Peyer's patch (tissue), 4 donors: ENCODE data around the gene PIGN. TPM values are rescaled to one million over a fixed set of nuclear protein-coding genes. Genes with fewer than 3 reads are reported as not detected.

ENCODE experiments used
- DNase-seq, 3 donors: peaks; one replicate each; pipeline ENCODE4 v3.0.0-alpha.2; 2017 to 2019
- H3K27ac ChIP-seq, 4 donors: fragments of 200-600 bp; sonication (generic); one replicate each; pipeline ENCODE4 v1.5.1; 2016 to 2019
- H3K27me3 ChIP-seq, 2 donors: fragments of 200-600 bp; sonication (generic); one replicate each; pipeline ENCODE4 v1.5.1; 2019
- H3K36me3 ChIP-seq, 3 donors: fragments of 200-600 bp; sonication (generic); one replicate each; pipeline ENCODE4 v1.5.1; 2016 to 2019
- H3K4me1 ChIP-seq, 4 donors: fragments of 200-600 bp; sonication (generic); one replicate each; pipeline ENCODE4 v1.5.1; 2016 to 2019
- H3K4me3 ChIP-seq, 4 donors: fragments of 200-600 bp; sonication (generic); 1 replicate in 3 of 4; 2 replicates in 1 of 4; pipeline ENCODE4 v1.5.1; 2016 to 2019; ENCODE audit warnings: mild to moderate bottlenecking in 1 of 4
- H3K9me3 ChIP-seq, 4 donors: fragments of 200-600 bp; sonication (generic); one replicate each; pipeline ENCODE4 v1.5.1; 2016 to 2019; ENCODE audit warnings: mild to moderate bottlenecking in 1 of 4
- CTCF ChIP-seq, 6 experiments: fragments of 450-650 bp in 4 of 6; fragments of 200-600 bp in 2 of 6; sonication (generic) in 1 of 6; IDR thresholded peaks; one replicate each; pipeline ENCODE4 v1.5.1; 2017 to 2019; ENCODE audit warnings: antibody characterized with exemption in 6 of 6, mild to moderate bottlenecking in 3 of 6, moderate library complexity in 1 of 6
- POLR2A ChIP-seq, 2 donors: fragments of 450-650 bp; IDR thresholded peaks; one replicate each; pipeline ENCODE4 v1.5.1; 2017; ENCODE audit warnings: antibody characterized with exemption in 2 of 2, mild to moderate bottlenecking in 2 of 2, moderate library complexity in 2 of 2
- total RNA-seq, 4 donors: library from RNA; depleted of rRNA; stranded (reverse); fragments of >200 nt; gene quantifications; one replicate each; pipeline ENCODE4 v1.1.0, GENCODE V29; 2016

Gene PIGN
- total RNA-seq, 4 donors from 2014 or later: 35.4 to 49.2 (median 42.3) TPM

- Histone ChIP-seq H3K27ac (no peak overlapping the region), H3K27me3 (no peaks in the 10 kb centered on the region), H3K36me3 (no peaks in the 10 kb centered on the region), H3K4me1 (no peaks in the 10 kb centered on the region), H3K4me3 (no peak overlapping the region), H3K9me3 (no peaks in the 10 kb centered on the region)
- no peak for DNase-seq
- no peak for TF ChIP-seq CTCF (IDR thresholded peaks at IDR 0.05)
- no peak for TF ChIP-seq POLR2A (IDR thresholded peaks at IDR 0.05)
Observed at GRCh38 chr18:62009521-62009920, 177.3 kb downstream of the PIGN start.

GRCh38 chr18:62001396-62001795, 185.5 kb downstream of the PIGN start:
- Histone ChIP-seq H3K36me3 (no peaks in the 10 kb centered on the region), H3K27me3 (no peaks in the 10 kb centered on the region), H3K9me3 (peaks cover 0 to 5% (median 0%) of the 10 kb centered on the region in 4 donors), H3K4me3 (no peak overlapping the region), H3K4me1 (no peaks in the 10 kb centered on the region), H3K27ac (no peak overlapping the region)
- TF ChIP-seq POLR2A (IDR thresholded peaks at IDR 0.05) (no peak), CTCF (IDR thresholded peaks at IDR 0.05) (no peak)
- DNase-seq: no peak

GRCh38 chr18:61998957-61999356, 187.9 kb downstream of the PIGN start:
- no peak overlapping the region for H3K27ac ChIP-seq

GRCh38 chr18:61998335-61998734, 188.5 kb downstream of the PIGN start:
- H3K4me3 ChIP-seq: no peak overlapping the region
- TF ChIP-seq CTCF (IDR thresholded peaks at IDR 0.05): no peak
- no peak for TF ChIP-seq POLR2A (IDR thresholded peaks at IDR 0.05)
- no peak overlapping the region for H3K27ac ChIP-seq
- H3K9me3 ChIP-seq: peaks cover 0 to 5% (median 0%) of the 10 kb centered on the region in 4 donors
- H3K36me3 ChIP-seq: no peaks in the 10 kb centered on the region
- DNase-seq: no peak
- H3K27me3 ChIP-seq: no peaks in the 10 kb centered on the region
- no peaks in the 10 kb centered on the region for H3K4me1 ChIP-seq

More at GRCh38 chr18:61998957-61999356, 187.9 kb downstream of the PIGN start:
- H3K4me3 ChIP-seq: no peak overlapping the region
- TF ChIP-seq CTCF (IDR thresholded peaks at IDR 0.05): no peak
- no peak for TF ChIP-seq POLR2A (IDR thresholded peaks at IDR 0.05)
- H3K9me3 ChIP-seq: peaks cover 0 to 5% (median 0%) of the 10 kb centered on the region in 4 donors
- no peak for DNase-seq
- H3K27me3 ChIP-seq: no peaks in the 10 kb centered on the region
- H3K36me3 ChIP-seq: no peaks in the 10 kb centered on the region
- no peaks in the 10 kb centered on the region for H3K4me1 ChIP-seq

- Histone ChIP-seq H3K36me3 (no peaks in the 10 kb centered on the region), H3K27me3 (no peaks in the 10 kb centered on the region), H3K27ac (no peak overlapping the region), H3K9me3 (no peaks in the 10 kb centered on the region), H3K4me3 (no peak overlapping the region), H3K4me1 (no peaks in the 10 kb centered on the region)
- no peak for TF ChIP-seq POLR2A (IDR thresholded peaks at IDR 0.05)
- DNase-seq: no peak
Observed at GRCh38 chr18:61995618-61996017, 191.2 kb downstream of the PIGN start.

GRCh38 chr18:61993831-61994230, 193.0 kb downstream of the PIGN start:
- H3K27me3 ChIP-seq: no peaks in the 10 kb centered on the region
- TF ChIP-seq CTCF (IDR thresholded peaks at IDR 0.05) (no peak), POLR2A (IDR thresholded peaks at IDR 0.05) (no peak)
- H3K4me3 ChIP-seq: no peak overlapping the region
- no peaks in the 10 kb centered on the region for H3K9me3 ChIP-seq
- no peaks in the 10 kb centered on the region for H3K36me3 ChIP-seq
- H3K27ac ChIP-seq: no peak overlapping the region
- no peak for DNase-seq
- no peaks in the 10 kb centered on the region for H3K4me1 ChIP-seq
